NCI-H1694 treated with DMSO at 0.1 percent for 48 hours (cell line): ENCODE measurements around the gene CACNA1D.
A peak's percentile ranks its signal among the peaks of the same experiment; 100 is the strongest.

ENCODE experiments used
- DNase-seq: peaks from one replicate; lab custom pipeline; 2025; lab: John Stamatoyannopoulos, UW

Gene CACNA1D

DNA sequence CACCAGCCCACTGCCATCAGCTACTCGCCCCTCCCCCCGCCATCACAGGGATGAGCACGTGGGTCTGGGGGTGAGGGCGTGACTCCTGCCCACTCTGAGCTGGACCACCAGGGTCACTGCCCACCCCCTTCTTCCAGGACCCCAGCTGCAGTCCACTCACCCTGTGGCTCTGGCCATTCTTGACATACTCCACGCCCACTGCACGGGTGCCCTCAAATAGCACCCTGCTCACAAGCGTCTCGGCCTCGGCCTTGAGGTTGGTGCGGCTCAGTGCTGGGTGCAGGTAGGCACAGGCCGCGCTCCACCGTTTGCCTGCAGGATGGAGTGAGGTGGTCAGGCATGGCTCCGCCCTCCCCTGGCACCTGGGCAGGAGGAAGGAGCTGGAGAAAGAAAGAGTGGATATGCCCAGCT, 327.9 kb downstream of the CACNA1D start:
- DNase-seq, result no peak

DNA sequence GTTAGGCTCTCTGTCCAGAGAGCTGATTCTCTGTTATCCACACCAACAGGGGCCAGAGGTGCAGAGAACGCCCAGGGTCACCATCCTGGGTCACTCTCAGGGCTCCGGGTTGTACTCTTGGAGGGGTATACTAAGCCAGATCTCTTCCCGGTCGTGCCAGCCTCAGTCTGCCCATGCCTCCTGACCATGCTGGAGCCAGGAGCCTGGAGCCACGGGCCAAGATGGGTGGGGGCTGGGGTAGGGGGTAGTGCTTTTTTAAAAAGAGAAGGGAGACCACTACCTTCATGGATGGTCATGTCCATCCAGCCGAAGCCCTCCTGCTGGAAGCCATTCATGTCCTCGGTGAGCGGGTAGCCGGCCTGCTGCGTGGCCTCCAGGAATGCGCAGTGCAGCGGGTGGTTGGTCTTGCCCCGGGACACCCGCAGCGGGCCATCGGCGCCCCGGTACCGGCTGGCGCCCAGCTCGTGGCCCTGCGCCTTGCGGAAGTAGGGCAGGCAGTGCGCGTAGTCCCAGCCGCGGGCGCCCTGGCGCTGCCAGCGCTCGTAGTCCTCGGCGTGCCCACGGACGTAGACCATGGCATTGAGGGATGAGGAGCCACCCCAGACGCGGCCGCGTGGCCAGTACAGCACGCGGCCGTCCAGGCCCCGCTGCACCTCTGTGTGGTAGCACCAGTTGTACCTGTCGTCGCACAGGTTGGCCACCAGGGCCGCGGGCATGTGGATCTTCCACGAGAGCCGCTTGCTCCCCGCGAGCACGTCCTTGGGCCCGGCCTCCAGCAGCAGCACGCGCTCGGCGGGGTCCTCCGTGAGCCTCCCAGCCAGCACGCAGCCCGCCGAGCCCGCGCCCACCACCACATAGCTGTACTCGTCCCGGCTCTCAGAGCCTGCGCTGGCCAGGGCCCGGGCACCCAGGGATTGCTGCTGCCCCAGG, 328.9 kb downstream of the CACNA1D start:
- no peak for DNase-seq

DNA sequence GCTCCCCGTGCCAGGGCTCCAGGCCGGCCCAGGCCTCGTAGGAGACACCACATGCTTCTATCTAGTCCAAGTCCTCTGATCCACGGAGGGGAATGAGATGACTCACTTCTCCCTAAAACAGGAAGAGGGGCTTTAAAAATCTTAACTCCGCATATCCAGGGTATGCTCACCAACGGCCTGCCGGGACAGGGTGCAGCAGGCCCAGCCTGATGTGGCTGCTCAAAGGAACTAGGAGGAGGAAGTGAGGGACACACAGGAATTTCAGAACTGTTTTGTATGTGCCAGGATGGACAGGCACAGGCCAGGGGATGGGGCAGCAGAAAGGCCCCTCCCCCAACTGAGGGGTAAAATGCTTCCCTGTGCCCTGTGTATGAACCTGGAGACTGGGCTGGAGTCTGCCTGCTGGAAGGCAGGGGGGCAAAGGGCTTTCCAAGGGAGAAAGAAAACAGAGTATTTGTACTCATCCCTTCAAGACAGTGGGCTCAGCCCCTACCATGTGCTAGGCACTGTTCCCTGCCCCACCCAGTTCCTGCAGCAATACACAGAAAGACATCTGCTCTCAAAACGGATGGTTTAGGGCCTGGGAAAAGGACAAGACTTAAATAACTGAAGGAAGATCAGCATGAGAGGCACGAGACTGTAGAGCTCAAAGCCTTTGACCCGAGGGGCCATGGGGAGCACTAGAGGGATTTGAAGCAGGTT, 329.7 kb downstream of the CACNA1D start:
- no peak for DNase-seq

DNA sequence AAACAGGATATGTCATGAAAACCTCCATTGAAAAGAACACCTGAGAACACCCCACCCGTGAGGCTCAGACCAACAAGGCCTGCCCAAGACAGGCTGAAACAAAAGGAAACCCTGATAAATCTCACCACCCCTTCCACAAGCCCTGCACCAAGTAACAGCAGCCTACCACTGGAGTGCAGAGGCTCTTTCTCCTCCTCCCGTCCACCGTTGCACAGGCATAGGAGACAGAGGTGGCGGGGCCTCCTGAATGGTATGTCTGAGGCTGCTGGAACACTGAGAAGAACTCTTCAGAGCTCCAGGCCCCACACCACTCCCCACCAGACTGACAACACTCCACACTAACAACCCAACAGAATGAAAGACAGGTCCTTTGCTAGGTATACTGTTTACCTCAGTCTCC, 330.4 kb downstream of the CACNA1D start:
- DNase-seq, result no peak

DNA sequence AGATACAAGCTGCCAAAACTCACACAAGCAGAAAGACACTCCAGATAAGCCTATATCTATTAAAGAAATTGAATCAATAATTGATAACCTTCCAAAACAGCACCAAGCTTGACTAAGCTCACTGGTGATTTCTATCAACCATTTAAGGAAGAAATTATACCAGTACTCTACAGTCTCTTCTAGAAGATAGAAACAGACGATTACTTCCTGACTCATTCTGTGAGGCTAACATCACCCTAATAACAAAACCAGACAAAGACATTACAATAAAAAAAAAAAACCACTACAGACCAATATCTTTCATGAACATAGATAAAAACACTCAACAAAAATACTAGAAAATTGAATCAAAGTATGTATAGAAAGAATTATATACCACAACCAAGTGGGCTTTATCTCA, 331.6 kb downstream of the CACNA1D start:
- no peak for DNase-seq

DNA sequence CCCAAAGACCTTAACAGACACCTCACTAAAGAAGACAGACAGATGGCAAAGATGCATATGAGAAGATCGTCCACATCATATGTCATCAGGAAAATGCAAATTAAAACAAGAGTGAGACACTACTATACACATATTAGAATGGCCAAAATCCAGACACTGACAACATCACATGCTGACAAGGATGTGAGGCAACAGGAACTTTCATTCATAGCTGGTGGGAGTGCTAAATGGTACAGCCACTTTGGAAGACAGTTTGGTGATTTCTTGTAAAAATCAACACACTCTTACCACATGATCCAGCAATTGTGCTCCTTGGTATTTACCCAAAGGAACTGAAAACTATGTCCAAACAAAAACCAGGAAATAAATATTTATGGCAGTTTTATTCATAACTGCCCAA, 334.2 kb downstream of the CACNA1D start:
- DNase-seq, result no peak

DNA sequence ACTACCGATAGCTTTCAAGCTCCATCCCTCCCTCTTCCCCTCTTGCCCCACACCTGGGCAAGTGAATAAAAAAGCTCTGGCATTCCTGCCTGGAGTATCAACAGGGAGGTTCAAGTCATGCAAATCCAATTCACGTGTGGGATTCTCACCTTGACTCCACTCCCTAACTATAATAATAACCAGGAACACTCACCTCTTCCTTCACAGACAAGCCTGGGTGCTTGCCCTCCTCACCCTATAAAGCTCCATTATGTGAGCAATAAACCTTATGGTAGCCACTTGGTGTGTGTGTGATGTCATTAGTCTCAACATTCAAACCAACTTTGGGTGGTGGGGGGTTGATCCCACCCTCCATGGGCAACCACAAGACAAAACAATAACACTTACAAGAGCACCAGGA, 335.2 kb downstream of the CACNA1D start:
- DNase-seq, result no peak

DNA sequence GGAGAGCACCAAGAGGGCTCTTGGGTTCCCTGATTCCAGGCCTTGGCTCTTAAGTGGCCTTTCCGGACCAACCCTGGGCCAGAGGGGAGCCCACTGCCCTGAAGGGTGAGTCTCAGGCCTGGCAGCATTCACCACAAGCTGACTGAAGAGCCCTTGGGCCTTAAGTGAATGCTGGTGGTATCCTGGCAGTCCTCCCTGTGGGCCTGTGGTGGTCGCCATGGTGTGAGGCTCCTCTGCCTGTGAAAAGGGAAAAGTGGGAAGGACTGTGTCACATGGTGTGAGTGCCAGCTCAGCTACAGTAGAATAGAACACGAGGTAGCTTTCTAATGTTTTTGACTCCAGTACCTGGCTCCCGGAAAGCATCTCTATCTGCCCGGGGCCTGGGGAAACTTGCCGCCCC, 336.5 kb downstream of the CACNA1D start:
- DNase-seq, result no peak

DNA sequence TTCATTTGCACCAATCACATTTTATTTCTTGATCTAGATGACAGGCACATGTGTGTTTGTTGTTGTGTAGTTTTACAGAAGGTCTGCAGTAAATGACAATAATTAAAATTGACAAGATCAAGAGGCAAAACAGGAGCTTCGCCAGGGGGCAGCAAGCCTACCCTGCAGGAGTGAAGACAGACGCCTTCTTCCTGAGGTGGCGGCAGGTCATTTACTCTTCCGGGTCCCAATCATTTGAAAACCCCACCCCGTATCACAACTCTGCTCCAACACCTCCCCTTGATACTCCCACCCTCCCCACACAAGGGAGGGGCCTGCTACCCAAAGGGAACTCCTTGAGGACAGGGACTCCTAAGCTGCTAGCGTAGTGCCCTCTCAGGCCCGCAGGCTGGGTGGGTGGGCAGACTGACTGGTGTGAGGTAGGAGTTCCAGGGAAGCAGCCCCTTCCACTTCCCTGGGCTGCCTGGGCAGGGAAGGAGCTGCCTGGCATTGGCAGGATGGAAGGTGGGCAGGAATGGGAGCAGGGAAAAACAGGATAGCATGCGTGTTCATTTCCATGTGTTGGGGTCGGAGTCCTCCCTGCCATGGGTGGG, 338.7 kb downstream of the CACNA1D start:
- no peak for DNase-seq

DNA sequence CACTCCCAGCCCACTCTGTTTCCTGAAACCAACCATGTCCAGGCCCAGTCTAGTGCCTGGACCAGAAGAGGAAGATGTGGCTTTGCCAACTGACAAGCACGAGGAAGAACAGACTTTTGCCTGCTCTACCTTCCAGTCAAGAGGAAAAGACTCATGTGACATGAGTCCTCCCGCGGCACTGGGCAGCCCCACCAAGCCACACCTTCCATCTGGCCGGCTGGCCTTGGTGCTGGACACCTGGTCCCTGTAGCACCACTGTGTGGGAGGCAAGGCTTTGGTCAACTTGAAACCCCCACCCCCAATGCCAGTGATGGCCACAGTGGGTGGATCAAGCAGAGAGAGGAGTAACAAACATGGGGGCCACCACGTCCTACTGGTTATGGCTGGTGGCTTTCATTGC, 339.3 kb downstream of the CACNA1D start:
- DNase-seq, result no peak

DNA sequence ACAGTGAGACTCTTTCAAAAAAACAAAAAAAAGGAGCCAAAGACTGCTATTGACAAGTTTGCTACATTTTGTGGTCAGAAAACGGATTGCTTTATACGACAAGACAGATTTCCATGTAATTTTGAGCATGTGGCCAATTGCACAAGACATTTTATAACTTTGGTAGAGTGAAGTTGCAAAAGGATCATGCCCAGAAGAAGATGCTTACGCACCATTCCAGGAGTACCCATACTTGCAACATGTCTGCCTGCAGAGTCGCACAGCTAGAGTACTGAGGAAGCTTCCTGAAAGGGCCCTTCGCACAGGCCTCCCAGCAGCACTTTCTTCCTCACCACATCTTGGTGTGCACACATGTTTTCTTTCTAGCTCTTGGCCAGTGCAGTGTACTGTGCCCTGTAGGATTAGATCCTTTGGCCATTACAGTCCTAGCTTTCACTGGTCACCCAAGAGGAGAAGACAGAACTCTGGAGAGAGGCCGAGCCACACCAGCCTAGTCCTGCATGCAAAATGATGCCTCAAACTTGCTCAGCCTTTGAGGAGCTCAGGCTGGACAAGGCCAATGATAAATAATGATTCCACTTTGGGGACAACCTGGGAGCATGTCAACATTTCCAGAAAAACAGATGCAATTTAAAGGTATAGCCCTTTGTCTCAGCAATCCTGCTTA, 340.2 kb downstream of the CACNA1D start:
- DNase-seq, result no peak

DNA sequence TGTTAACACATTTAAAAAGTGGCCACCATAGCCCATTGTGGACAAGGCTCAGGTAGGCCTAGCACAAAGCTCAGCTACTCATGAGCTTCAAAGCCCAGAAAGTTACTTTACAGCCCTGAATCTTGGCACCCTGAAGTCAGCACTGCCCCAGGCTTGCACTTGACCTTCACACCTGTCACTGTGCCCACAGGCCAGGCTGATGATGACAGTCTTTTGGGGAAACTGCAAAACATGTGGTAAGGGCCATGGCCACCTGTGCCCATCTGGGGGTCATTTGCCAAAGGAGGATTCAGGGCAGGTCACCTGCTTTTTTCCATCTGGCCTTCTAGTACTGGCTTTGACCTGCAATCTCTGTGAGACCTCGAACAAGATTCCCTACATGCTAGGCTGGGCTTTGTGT, 340.8 kb downstream of the CACNA1D start:
- DNase-seq, result no peak

DNA sequence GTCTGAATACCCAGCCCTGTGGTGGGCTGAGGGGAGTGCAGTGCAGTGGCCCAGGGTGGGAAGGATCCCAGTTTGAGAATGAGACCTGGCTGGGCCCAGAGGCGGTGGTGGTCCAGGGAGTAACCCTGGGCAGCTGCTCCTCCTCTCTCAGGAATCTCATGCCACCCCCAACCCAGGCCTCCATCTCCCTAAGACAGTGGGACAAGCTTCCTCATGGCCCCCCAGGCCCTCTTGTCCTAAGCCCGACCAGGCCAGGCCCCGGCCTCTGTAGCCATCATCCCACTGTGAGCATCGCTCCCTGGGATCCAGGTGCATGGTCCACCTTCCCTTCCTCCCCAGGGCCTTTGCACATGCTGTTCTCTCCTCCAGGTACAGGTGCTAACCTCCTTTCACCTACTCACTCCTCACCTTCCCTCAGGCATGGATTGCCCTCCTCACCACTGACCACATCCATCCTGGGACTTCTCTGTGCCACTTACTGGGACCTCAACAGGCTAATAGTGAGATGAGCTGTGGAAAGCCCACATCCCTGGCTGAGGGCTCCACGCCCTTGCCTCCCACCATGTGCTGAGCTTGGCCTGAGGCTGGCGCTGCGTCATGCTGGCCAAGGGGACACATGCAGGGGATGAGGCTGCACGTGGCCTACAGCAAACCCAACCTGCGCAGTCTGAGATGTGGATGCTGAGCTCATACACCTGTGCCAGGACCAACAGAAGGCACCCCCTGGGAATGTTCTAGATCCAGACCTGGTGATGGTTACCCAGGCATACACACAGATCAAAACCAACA, 341.9 kb downstream of the CACNA1D start:
- no peak for DNase-seq

DNA sequence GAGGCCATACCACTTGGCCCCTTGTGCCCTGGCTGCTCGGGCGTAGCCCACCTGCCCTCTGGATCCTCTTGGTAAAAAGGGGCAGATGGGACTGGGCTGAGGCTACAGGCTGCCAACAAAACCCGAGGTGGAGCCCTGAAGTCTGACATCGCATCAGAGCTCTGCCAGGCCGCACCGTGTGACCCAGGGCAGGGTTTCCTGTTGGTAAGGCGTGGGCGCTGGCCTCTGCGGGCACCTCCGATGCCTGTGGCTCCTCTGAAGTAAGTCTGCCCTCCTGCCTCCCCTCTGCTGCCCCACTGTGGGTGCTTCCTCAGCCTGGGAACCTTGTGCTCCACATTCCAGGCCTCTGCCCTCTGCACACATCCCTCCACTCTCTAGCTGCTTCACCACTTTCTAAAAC, 342.9 kb downstream of the CACNA1D start:
- DNase-seq, result no peak

DNA sequence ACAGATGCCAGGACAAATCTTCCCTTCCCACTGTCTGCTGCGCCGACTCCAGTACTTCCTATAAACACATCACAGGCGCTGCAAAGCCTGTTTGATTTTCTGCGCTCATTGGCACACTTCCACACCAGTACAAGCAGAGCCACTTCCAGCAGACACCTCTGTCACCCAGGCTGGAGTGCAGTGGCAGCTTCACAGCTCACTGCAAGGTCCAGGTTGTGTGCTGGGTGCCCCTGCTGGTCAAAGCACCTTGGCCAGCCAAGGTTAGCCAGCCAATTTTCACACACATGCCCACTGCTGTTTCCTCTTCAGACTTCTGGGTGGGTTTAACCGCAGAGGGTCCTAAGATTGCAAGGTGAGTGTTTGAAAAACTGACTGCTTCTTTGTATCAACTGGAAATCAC, 346.9 kb downstream of the CACNA1D start:
- DNase-seq, result no peak

DNA sequence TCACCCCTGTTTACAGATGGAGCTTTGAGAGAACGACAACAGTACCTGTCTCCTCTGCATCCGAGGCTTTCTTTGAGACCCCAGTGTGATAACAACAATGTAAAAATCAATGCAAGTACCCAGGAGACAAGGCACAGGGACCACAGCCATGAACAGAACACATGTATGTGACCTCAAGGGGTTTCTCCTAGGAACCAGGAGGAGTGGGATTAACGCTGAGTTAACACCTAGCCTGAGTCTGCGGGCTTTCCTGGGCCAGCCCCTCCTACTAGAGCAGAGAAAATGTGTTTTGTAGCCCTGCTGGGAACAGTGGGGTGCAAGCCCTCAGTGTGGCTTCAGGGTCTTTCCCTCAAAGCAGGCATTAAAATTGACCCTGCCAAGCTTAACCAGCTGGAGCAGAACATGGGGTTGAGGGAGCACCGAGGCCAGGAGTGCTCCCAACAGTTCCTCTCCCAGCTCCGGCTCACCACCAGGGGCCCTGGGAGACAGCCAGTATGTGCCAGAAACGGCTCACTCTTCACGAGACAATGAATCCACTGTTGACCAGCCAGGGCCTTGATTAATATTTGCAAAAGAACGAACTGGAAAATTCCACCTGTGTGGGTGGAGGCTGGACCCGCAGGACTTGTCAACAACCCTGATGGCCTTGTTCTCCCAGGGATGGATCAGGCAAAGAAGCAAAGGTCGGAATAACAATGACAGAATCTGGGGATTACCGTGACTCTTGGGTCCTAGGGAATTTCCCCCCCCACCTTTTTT, 348.2 kb downstream of the CACNA1D start:
- DNase-seq, result no peak

DNA sequence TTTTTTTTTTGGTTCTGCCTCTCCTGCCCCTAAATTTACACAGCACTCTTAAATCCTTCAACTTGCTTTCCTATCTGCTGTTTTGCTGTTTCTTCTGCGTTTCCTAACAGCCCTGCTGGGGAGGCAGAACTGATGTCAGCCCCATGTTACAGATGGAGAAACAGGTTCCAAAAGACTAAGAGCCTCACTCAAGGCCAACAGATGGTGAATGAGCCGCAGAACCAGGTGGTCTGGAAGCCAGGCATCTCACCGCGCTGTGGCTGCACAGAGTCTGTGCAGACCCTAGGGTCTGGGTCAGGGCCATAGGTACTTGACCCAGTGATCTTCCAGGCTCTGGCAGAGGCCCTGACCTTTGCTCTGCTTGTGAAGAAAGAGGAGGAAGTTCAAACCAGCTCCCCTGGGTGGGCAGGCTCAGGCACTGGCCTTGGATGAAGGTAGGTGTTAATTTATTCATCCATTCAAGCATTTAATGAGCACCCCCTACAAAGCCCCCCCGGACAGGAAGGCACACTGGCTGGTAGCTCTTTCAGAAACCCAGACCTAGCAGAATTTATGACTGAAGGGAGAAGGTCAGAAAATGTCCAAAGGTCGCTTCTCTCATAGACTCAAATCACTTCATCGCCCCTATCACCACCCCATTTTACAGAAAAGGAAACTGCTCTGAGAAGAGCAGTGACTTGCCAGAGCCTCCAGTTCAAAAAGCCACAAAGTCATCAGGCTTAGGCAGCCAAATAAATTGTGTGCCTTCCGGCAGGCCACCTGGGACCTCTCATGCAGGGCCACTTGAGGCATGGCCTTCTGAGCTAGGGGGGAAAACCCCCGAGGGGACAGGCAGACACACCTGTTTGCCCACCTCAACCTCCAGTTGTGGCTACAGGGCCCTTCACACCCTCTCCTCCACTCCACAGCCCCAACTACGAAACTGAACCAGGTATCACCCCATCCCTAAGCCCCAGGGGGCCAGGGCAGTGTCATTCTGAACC, 349.1 kb downstream of the CACNA1D start:
- peak; percentile 33 for DNase-seq

DNA sequence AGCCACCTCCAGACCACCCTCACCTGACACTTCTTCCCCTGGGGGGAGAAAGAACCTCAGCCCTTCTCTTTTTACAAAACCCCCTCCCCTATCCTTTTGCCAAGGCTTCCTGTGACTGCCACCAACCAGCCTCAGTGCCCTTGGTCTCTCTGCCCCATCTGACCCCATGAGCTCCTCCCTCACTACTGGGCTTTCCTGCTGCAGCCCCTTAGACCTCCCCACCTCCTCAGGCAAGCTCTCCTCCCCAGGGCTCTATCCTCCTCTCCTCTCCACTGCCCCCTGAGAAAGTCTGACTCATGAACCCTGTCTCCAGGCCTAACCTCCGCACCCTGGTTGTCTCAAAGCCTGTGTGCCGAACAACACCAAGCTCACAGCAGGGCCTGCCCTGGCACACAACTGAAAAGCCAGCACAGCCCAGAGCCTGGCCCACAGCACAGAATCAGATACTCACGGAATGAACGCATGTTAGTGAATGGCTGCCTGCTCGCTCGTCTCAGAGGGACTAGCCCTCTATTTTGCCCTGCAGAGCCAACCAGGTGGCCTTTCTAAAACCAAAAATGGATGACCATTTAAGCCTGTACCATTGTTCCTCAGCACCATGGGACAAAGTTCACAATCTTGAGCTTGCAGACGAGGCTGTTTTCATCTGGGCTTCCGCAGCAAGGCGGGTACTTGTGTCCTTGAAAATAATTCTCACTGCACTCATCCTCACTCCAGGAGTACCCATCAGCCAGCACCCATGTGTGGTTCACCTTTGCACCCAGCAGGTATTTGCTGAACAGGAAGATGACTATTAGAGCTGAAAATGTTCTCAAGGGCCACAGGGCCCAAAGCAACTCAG, 350.1 kb downstream of the CACNA1D start:
- no peak for DNase-seq
